ENCODE results near the gene RBMS1. TPM values are rescaled to one million over a fixed set of nuclear protein-coding genes. Genes with fewer than 3 reads are reported as not detected.

RBMS1 gene
- total RNA-seq, 1 donor from 2014 or later = 93.3 TPM

- Histone ChIP-seq H3K27me3 (no peaks in the 10 kb centered on the region), H3K4me3 (no peak overlapping the region), H3K9me3 (no peaks in the 10 kb centered on the region), H3K36me3 (no peaks in the 10 kb centered on the region), H3K4me1 (no peaks in the 10 kb centered on the region), H3K27ac (no peak overlapping the region)
- TF ChIP-seq POLR2A (IDR thresholded peaks at IDR 0.05) = no peak
- TF ChIP-seq CTCF (IDR thresholded peaks at IDR 0.05) = no peak
- TF ChIP-seq POLR2AphosphoS5 (IDR thresholded peaks at IDR 0.05; ENCODE audit: insufficient read depth in 1 of 2, low read depth in 1 of 2) = no peak
- DNase-seq (ENCODE audit: extremely low spot score in 2 of 2) = no peak
- intact Hi-C loops (cut with DNase I) = no loop called here
Measured at GRCh38 chr2:160505256-160505655, 11.6 kb upstream of the RBMS1 start.

- intact Hi-C loops (cut with DNase I) = no loop called here
- Histone ChIP-seq H3K9me3 (no peaks in the 10 kb centered on the region), H3K27ac (no peak overlapping the region), H3K36me3 (no peaks in the 10 kb centered on the region), H3K4me3 (no peak overlapping the region), H3K27me3 (no peaks in the 10 kb centered on the region), H3K4me1 (no peaks in the 10 kb centered on the region)
- DNase-seq (ENCODE audit: extremely low spot score in 2 of 2) = no peak
- TF ChIP-seq POLR2A (IDR thresholded peaks at IDR 0.05) (no peak), POLR2AphosphoS5 (IDR thresholded peaks at IDR 0.05; ENCODE audit: insufficient read depth in 1 of 2, low read depth in 1 of 2) (no peak)
Measured at GRCh38 chr2:160502478-160502877, 8.9 kb upstream of the RBMS1 start.

GRCh38 chr2:160501370-160501769, 7.8 kb upstream of the RBMS1 start:
- Histone ChIP-seq H3K36me3 (no peaks in the 10 kb centered on the region), H3K27me3 (no peaks in the 10 kb centered on the region), H3K9me3 (no peaks in the 10 kb centered on the region), H3K4me1 (no peaks in the 10 kb centered on the region), H3K4me3 (no peak overlapping the region), H3K27ac (no peak overlapping the region)
- DNase-seq (ENCODE audit: extremely low spot score in 2 of 2) = no peak
- intact Hi-C loops (cut with DNase I) = no loop called here
- TF ChIP-seq CTCF (IDR thresholded peaks at IDR 0.05) = no peak
- TF ChIP-seq POLR2AphosphoS5 (IDR thresholded peaks at IDR 0.05; ENCODE audit: insufficient read depth in 1 of 2, low read depth in 1 of 2) = no peak
- TF ChIP-seq POLR2A (IDR thresholded peaks at IDR 0.05) = no peak

GRCh38 chr2:160499865-160500264, 6.3 kb upstream of the RBMS1 start:
- TF ChIP-seq CTCF (IDR thresholded peaks at IDR 0.05) (no peak), POLR2AphosphoS5 (IDR thresholded peaks at IDR 0.05; ENCODE audit: insufficient read depth in 1 of 2, low read depth in 1 of 2) (no peak), POLR2A (IDR thresholded peaks at IDR 0.05) (no peak)
- Histone ChIP-seq H3K9me3 (no peaks in the 10 kb centered on the region), H3K4me1 (no peaks in the 10 kb centered on the region), H3K36me3 (no peaks in the 10 kb centered on the region), H3K27me3 (no peaks in the 10 kb centered on the region), H3K4me3 (no peak overlapping the region), H3K27ac (no peak overlapping the region)
- intact Hi-C loops (cut with DNase I) = no loop called here
- DNase-seq (ENCODE audit: extremely low spot score in 2 of 2) = no peak

GRCh38 chr2:160498137-160498536, 4.5 kb upstream of the RBMS1 start:
- no peak for DNase-seq (ENCODE audit: extremely low spot score in 2 of 2)
- Histone ChIP-seq H3K4me1 (no peaks in the 10 kb centered on the region), H3K36me3 (no peaks in the 10 kb centered on the region), H3K27me3 (no peaks in the 10 kb centered on the region), H3K4me3 (no peak overlapping the region), H3K27ac (peak overlapping the region; percentile 13), H3K9me3 (no peaks in the 10 kb centered on the region)
- TF ChIP-seq CTCF (IDR thresholded peaks at IDR 0.05) = no peak
- TF ChIP-seq POLR2AphosphoS5 (IDR thresholded peaks at IDR 0.05; ENCODE audit: insufficient read depth in 1 of 2, low read depth in 1 of 2) = no peak
- TF ChIP-seq POLR2A (IDR thresholded peaks at IDR 0.05) = no peak
- intact Hi-C loops (cut with DNase I) = no loop called here

Measured in vagina (tissue), 2 donors.